ENCODE data around the gene FBH1.

DNA sequence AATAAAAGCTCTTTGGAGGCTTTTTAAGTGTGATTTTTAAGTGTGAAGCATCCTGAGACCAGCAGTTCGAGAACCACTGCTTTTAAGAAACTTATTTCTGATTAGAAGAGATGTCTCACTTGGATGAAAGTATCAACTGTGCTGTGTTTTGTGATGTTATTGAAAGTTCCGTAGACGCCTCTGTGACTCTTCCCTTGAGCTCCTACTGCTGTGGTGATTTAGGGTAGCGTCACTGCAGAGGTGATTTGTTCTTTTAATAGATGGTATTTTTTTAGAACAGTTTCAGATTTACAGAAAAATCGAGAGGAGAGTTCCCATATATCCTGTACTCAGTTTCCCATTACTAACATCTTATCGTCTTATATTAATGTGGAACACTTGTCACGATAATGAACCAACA is 29.5 kb downstream of the FBH1 start:
- TF ChIP-seq, protein P1, sequence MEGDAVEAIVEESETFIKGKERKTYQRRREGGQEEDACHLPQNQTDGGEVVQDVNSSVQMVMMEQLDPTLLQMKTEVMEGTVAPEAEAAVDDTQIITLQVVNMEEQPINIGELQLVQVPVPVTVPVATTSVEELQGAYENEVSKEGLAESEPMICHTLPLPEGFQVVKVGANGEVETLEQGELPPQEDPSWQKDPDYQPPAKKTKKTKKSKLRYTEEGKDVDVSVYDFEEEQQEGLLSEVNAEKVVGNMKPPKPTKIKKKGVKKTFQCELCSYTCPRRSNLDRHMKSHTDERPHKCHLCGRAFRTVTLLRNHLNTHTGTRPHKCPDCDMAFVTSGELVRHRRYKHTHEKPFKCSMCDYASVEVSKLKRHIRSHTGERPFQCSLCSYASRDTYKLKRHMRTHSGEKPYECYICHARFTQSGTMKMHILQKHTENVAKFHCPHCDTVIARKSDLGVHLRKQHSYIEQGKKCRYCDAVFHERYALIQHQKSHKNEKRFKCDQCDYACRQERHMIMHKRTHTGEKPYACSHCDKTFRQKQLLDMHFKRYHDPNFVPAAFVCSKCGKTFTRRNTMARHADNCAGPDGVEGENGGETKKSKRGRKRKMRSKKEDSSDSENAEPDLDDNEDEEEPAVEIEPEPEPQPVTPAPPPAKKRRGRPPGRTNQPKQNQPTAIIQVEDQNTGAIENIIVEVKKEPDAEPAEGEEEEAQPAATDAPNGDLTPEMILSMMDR (IDR thresholded peaks at IDR 0.05), result no peak
- TF ChIP-seq EZH2phosphoT487 (IDR thresholded peaks at IDR 0.05), result no peak

Data from neural progenitor cell (in vitro differentiated cells).